Left hindlimb (tissue), 1 donor: Measurements from ENCODE around the gene BAG1.

ENCODE experiments used
- DNase-seq: peaks from one replicate; pipeline ENCODE4 v3.0.0-alpha.2; 2018

Gene BAG1

GRCh38 chr9:33209394-33209793 is 55.1 kb downstream of the BAG1 start:
- no peak for DNase-seq

GRCh38 chr9:33202552-33203201 is 61.8 kb downstream of the BAG1 start:
- peak; percentile 59 for DNase-seq
